Subcutaneous adipose tissue (tissue), 4 donors: Measurements from ENCODE around the gene CBR4. TPM values are rescaled to one million over a fixed set of nuclear protein-coding genes. Genes with fewer than 3 reads are reported as not detected.

ENCODE experiments used
- total RNA-seq, 4 donors: library from RNA; depleted of rRNA; stranded (reverse); fragments of >200 nt; gene quantifications; one replicate each; pipeline ENCODE4 v1.1.0, GENCODE V29; 2016
- TF ChIP-seq, protein P1 (sequence below): fragments of 450-650 bp; IDR thresholded peaks from one replicate; pipeline ENCODE4 v1.5.1; 2016; ENCODE audit warnings: low read depth, mild to moderate bottlenecking, control low read depth, antibody characterized with exemption, moderate library complexity

CBR4 gene
- total RNA-seq, 4 donors from 2014 or later = 21.4 to 28.6 (median 22.2) TPM

- TF ChIP-seq, protein P1, sequence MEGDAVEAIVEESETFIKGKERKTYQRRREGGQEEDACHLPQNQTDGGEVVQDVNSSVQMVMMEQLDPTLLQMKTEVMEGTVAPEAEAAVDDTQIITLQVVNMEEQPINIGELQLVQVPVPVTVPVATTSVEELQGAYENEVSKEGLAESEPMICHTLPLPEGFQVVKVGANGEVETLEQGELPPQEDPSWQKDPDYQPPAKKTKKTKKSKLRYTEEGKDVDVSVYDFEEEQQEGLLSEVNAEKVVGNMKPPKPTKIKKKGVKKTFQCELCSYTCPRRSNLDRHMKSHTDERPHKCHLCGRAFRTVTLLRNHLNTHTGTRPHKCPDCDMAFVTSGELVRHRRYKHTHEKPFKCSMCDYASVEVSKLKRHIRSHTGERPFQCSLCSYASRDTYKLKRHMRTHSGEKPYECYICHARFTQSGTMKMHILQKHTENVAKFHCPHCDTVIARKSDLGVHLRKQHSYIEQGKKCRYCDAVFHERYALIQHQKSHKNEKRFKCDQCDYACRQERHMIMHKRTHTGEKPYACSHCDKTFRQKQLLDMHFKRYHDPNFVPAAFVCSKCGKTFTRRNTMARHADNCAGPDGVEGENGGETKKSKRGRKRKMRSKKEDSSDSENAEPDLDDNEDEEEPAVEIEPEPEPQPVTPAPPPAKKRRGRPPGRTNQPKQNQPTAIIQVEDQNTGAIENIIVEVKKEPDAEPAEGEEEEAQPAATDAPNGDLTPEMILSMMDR = no peak
Observed at GRCh38 chr4:168981460-168981859, 28.6 kb downstream of the CBR4 start.

DNA sequence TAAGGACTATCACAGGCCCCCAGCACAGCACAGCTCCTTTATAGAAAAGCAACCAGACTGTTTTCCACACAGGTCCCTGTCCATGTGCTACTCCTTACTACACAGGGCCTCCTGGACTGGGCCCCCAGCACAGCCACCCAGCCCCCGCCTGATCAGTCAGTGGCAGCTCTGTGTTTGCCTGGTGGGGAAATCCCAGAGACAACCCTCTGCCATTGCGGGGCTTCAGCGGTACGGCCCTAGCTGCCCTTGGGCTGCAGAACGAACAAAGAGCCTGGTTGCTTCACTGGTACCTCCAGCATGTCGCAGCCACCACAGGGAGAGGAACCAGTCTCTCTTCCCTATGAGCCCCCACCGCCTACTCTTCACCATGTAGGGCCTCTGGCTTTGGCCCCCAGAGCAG, 30.7 kb downstream of the CBR4 start:
- TF ChIP-seq, protein P1 = no peak

DNA sequence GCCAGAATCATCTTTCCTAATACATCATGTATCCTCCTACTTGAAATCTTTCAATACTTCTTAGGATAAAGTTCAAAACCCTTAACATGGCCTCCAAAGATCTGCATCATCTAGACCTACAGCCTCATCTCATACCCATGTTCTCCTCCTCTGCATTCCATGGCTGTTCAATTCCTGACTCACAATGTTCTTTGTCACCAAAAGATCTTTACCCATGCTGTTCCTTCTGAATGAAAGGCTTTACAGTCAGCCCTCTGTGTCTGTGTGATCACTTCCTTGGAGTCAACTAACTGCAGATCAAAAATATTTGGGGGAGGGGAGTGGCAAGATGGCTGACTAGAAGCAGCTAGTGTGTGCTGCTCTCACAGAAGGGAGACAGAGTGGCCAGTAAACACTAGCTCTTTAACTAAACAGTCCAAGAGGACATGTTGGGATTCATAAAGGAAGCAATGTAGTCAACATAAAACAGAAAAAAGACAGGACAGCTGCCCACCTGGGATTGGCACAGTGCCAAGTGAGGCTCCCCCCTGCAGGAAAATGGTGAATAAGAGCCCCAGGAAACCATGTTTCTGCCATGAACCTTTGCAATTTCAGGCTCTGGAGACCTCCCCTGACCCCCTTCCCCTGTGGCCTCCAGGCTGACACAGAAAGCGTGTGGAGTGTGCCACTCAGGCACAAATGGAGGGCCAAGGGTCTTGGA, 31.9 kb downstream of the CBR4 start:
- TF ChIP-seq, protein P1 = no peak

- TF ChIP-seq, protein P1 = no peak
Observed at GRCh38 chr4:168972596-168972995, 37.5 kb downstream of the CBR4 start.

DNA sequence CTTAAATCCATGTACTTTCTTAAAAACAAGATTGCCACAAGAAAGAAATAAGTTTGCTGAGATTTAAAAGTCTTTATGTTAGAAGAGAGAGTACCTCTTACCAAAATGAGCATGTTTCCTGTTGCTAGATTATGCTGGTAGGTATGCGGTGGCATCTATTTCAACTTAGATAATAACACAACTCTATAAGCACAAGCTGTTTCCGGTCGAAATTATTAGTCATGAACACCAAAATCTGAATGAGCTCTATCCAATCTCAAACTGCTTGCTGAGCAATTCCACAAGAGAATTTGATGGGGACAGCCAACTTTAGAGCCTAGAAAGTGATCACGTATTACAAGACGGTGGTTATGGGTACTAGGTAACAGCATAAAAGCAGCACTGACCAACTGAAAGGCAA, 49.3 kb downstream of the CBR4 start:
- TF ChIP-seq, protein P1 = no peak

- TF ChIP-seq, protein P1 = no peak
Observed at GRCh38 chr4:168955674-168956073, 54.4 kb downstream of the CBR4 start.

DNA sequence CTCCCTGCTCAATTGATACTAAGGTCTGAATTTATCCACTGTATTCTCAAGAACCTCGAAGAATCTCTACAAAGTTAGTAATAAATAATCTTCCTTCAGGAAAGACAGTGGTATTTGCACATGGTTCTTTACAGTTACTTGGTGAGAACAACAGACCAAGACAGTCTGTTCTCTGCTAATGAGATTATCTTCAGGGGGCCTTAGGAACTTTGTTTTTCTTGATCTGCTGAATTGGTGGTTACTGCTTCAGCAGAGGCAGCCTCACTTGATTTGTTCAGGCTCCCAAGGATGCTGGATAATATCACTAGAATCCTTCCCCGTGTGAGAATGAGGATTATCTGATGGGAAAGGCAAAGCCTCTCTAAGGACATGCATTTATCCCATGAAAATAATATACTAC, 64.8 kb downstream of the CBR4 start:
- TF ChIP-seq, protein P1 = no peak
